ENCODE data around the gene ART5. TPM values are rescaled to one million over a fixed set of nuclear protein-coding genes. Genes with fewer than 3 reads are reported as not detected.

Gene ART5
- total and polyA plus RNA-seq, 9 of the 15 experiments (the other 6 are each of a cell fraction or from before 2014, with no cell fraction given), result 0.08 to 0.59 (median 0.33) TPM

GRCh38 chr11:3669742-3670183, 28.0 kb upstream of the ART5 start:
- ATAC-seq (peak; percentile 23; the same call in 1 of the 3 replicates), FAIRE-seq (no peak), DNase-seq (ENCODE audit: extremely low read depth in 1 of 4, low spot score in 3 of 4) (no peak)
- Histone ChIP-seq H3K9me1 (ENCODE audit: control insufficient read depth, insufficient read depth, low read length) (peaks cover 3% of the 10 kb centered on the region), H4K20me1 (replicated peaks; ENCODE audit: control insufficient read depth, insufficient read depth, low read length) (no peaks in the 10 kb centered on the region), H3K27me3 (ENCODE audit: control insufficient read depth in 2 of 2, insufficient read depth in 2 of 2, low read length in 2 of 2) (no peaks in the 10 kb centered on the region), H3K4me3 (no peak overlapping the region), H2AFZ (ENCODE audit: low read depth, low read length) (no peak overlapping the region), H3K4me2 (ENCODE audit: insufficient read depth, low read length) (no peak overlapping the region), H3K9me3 (replicated peaks; ENCODE audit: control insufficient read depth, insufficient read depth, low read depth, low read length) (no peaks in the 10 kb centered on the region), H3K27ac (ENCODE audit: extremely low read depth, low read depth, low read length) (no peak overlapping the region), H3K36me3 (ENCODE audit: control insufficient read depth, insufficient read depth, low read length) (peaks cover 57% of the 10 kb centered on the region), H3K9ac (ENCODE audit: insufficient read depth in 1 of 2, low read depth in 2 of 2, low read length in 2 of 2) (no peak overlapping the region), H3K79me2 (ENCODE audit: control insufficient read depth, insufficient read depth, low read length) (no peaks in the 10 kb centered on the region), H3K4me1 (replicated peaks in 1 of 2; ENCODE audit: control insufficient read depth in 2 of 2, insufficient read depth in 2 of 2, low read length in 2 of 2) (peaks cover 0 to 16% of the 10 kb centered on the region in 2 experiments; a peak in 2 of 5 replicates)
- in situ Hi-C loops (cut with MboI) (no loop called here), intact Hi-C loops (cut with micrococcal nuclease) (no loop called here)
- WGBS (ENCODE audit: insufficient coverage, low coverage, missing lambda C conversion rate), result 94% methylated on average over 5 of the region's 5 CpGs
- TF ChIP-seq ZNF707 (CRISPR knock-in tag; conservative IDR thresholded peaks at IDR 0.05) (no peak), SMARCA4 (IDR thresholded peaks at IDR 0.05) (no peak), NRF1 (conservative IDR thresholded peaks at IDR 0.05 in 1 of 2, IDR thresholded peaks at IDR 0.05 in 1 of 2) (no peak)
- ChIA-PET CTCF (ENCODE audit: low intra/inter-chr PET ratio) (no interaction called here), POLR2A (no interaction called here)
- BruUV-seq (replicated peaks), result no TSS peak

- FAIRE-seq (no peak), DNase-seq (ENCODE audit: extremely low read depth in 1 of 4, low spot score in 3 of 4) (no peak), ATAC-seq (no peak)
- Histone ChIP-seq H3K4me1 (replicated peaks in 1 of 2; ENCODE audit: control insufficient read depth in 2 of 2, insufficient read depth in 2 of 2, low read length in 2 of 2) (peaks cover 0 to 16% of the 10 kb centered on the region in 2 experiments; a peak in 2 of 5 replicates), H3K27me3 (ENCODE audit: control insufficient read depth in 2 of 2, insufficient read depth in 2 of 2, low read length in 2 of 2) (no peaks in the 10 kb centered on the region), H3K36me3 (ENCODE audit: control insufficient read depth, insufficient read depth, low read length) (peaks cover 50% of the 10 kb centered on the region; the same call in 2 of the 3 replicates), H3K27ac (ENCODE audit: extremely low read depth, low read depth, low read length) (no peak overlapping the region), H2AFZ (ENCODE audit: low read depth, low read length) (no peak overlapping the region), H3K9me3 (replicated peaks; ENCODE audit: control insufficient read depth, insufficient read depth, low read depth, low read length) (no peaks in the 10 kb centered on the region), H3K9me1 (ENCODE audit: control insufficient read depth, insufficient read depth, low read length) (peaks cover 2% of the 10 kb centered on the region), H3K4me3 (no peak overlapping the region), H3K4me2 (ENCODE audit: insufficient read depth, low read length) (no peak overlapping the region), H3K9ac (ENCODE audit: insufficient read depth in 1 of 2, low read depth in 2 of 2, low read length in 2 of 2) (no peak overlapping the region), H3K79me2 (ENCODE audit: control insufficient read depth, insufficient read depth, low read length) (no peaks in the 10 kb centered on the region), H4K20me1 (replicated peaks; ENCODE audit: control insufficient read depth, insufficient read depth, low read length) (no peaks in the 10 kb centered on the region)
- intact Hi-C loops (cut with micrococcal nuclease), result no loop called here
- 86% methylated on average over 7 of the region's 7 CpGs for WGBS (ENCODE audit: insufficient coverage, low coverage, missing lambda C conversion rate)
- in situ Hi-C loops (cut with MboI), result no loop called here
- ChIA-PET CTCF (ENCODE audit: low intra/inter-chr PET ratio) (no interaction called here), POLR2A (no interaction called here)
- no TSS peak for BruUV-seq (replicated peaks)
- TF ChIP-seq TOE1 (IDR thresholded peaks at IDR 0.05; ENCODE audit: borderline replicate concordance) (no peak), TOE1 (CRISPR knock-in tag; IDR thresholded peaks at IDR 0.05; ENCODE audit: borderline replicate concordance, low read depth) (no peak), RBM25 (IDR thresholded peaks at IDR 0.05; ENCODE audit: low read depth, low read length, severe bottlenecking) (no peak), TRIM24 (IDR thresholded peaks at IDR 0.05) (no peak), TSC22D4 (tag; IDR thresholded peaks at IDR 0.05) (no peak)
Measured at GRCh38 chr11:3669128-3669527, 27.3 kb upstream of the ART5 start.
